ENCODE data around the gene LEMD3.
"Not testable (repeated sequence)": the region's sequence is repeated elsewhere in the genome, so short reads cannot be mapped to it uniquely, and the experiment has no call there.

Gene LEMD3

DNA sequence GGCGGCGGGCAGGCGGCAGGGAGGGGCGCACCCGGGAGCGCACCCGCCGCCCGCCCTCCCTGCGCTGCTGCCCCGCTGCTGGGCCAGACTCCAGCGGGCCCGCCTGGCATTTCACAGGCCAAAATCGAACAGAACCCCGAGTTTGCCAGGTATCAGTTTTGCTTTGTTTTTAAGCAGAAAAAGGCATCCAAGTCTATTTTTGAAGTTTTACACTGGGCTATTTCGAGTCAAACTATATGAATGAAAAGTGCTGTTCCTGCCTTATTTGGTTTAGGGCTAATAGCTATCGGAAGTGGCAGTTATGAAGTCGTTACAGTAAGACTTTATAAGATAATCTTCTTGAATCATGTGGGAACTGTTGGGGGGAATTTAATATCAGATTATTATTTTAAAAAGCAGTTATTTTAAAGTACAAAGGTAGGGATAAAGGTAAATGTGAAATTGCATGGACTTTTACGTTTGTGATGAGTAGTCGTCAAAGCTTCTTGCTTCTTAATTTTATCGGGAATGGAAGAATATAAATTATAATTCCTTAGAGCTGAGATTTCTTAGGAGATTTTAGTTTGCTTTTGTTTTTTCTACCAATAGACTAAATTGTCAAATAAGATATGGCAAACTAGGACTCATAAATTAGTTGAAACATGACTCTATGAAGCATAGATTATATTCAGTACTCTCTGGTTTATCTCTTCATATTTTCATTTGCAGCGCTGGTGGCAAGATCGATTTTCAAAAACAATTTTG lies 110.2 kb downstream of the LEMD3 start:
- DNase-seq, result no peak

DNA sequence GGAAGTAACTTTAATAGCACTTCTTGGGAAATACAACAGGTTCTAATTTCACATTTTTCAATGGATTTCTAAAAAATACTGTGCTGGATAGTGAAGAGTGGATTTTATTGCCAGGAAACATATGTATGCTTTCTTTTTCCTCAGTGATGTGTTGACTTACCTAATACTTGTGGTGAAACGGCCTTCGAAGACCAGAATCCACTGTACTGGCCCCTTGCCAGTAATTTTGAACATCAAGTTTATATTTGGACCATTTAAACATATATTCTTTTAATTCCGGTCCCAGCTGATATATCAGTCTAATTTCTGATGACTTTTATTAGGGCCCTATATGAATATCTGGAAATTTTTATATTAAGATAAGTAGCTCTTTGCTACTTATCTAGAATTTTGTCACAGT lies 110.9 kb downstream of the LEMD3 start:
- no peak for DNase-seq

DNA sequence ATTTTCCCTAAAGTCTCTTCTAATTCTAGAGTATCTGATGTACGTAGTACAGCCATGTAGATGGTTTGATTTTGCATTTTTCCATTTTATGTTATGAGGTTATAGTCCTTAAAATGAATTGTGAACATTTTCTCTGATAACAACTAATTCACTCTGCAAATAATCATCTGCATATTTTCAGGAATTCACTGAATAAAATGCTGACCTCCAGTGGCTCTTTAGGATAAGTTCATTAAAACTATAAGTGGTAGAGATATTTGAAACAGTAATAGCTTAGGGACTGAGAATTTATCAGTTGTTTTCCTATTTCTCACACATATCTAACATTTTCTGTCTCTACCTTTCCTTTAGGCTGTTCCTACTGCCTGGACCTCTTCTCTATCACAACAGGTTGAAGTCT lies 113.5 kb downstream of the LEMD3 start:
- DNase-seq, result no peak

DNA sequence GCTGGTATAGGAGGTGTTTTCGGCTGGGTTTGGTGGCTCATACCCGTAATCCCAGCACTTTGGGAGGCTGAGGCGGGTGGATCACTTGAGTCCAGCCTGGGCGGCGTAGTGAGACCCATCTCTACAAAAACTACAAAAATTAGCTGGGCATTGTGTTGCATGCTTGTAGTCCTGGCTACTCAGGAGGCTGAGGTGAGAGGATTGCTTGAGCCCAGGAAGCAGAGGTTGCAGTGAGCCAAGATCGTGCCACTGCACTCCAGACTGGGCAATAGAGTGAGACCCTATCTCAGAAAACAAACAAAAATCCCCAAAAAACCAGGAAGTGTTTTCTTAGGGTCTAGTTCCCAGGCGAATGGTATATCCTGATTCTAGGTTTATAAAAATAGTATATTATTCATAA lies 116.1 kb downstream of the LEMD3 start:
- not testable (repeated sequence) for DNase-seq

DNA sequence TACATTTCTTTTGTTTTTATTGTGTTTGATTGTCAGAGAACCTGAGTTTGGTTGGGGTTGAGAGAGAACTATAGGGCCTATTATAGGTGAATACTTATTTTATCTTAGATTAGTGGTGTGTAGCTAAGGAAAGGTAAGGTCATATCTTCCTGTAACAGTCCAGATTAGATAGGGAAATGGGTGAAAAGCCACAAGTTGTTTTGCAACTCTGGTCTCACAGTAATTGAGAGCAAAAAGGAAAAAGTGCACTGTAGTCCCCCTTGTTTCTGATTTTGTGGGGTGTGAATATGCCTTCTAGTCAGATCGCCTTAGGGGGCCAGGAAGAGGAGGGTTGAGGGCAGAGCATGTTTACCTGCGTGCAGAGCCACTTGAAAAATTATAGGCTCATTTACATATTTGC lies 118.0 kb downstream of the LEMD3 start:
- no peak for DNase-seq

DNA sequence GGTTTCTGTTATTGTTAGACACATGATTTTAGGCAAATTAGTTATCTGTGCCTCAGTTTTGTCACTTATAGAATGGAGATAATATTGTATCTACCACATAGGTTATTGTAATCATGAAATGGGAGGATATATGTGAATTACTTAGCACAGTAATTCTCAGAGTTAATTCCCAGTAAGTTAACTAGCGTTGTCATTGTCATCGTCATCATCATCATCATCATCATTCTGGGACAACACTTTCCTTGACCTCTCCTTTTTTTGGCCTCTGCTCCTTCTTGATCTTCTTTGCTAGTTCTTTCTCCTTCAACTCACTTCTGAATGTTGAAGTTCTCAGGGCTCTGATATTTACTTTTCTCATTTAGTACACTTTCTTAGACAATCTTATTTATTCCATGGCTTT lies 122.9 kb downstream of the LEMD3 start:
- DNase-seq, result no peak

DNA sequence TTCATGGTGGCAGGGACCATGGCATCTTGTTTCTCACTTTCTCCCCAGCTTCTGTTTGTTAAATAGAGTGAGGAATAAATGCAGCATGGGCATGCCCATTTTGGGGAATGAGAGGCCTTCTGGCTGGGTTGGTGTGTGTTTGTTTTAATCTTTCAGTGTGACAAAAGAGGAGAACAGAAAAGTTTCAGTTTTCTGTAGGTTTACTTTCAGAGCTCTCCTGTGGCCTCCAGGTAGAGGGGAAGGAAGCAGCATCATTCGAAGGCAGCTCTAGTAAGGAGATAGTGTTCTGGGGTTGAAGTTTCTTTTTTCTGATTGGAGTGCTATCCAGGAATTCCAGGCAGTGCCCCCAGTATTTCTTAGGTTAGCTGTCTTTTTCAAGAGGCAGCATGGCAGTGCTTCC lies 124.4 kb downstream of the LEMD3 start:
- no peak for DNase-seq

DNA sequence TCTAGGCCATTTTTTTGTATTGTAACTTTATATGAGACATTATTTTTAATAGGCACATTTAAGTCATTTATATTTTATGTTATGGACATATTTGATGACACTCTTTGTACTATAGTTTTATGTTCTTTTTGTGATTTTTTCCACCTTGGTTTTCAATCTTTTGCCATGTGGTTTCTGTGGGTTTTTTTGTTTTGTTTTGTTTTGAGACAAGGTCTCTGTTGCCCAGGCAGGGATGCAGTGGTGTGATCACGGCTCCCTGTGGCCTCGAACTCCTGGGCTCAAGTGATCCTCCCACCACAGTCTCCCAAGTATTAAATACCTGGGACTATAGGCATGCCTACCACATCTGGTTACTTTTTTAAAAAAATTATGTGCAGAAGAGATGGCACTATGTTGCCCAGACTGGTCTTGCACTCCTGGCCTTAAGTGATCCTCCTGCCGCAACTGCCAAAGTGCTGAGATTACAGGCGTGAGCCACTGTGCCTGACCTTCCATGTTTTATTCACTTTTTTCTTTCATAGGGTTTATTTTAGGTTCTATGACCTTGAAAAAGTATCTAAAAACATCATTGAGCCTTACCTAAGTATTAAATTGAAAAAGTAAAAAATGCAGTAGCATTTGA lies 125.4 kb downstream of the LEMD3 start:
- DNase-seq, result no peak

DNA sequence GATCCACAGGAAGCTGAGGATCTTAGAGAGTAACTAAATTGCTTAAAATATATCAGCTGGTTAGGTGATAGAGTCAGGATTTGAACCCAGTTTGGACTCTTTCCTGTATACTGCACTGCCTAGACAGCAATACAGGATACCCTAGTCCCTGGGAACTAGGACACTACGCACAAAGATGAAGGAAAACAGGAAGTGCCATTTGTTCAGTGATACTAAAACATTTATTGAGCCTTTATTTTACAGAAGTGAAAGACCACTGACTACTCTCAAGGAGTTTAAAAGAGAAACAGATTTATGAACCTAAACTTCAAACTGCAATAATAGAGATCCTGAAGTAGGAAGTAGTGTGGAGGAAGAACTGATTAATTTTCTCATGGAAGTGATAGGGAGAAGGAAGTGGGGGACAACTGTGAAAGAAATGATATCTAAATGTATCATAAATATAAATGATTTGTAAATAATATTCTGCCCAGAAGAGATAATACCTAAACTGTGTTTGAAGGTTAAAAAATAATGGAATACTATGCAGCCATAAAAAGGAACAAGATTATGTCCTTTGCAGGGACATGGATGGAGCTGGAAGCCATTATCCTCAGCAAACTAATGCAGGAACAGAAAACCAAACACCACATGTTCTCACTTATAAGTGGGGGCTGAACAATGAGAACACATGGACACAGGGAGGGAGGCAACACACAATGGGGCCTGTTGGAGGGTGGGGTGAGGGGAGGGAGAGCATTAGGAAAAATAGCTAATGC lies 127.3 kb downstream of the LEMD3 start:
- DNase-seq, result no peak

All from right kidney (tissue), 1 donor.